ENCODE results near the gene STK24. TPM values are rescaled to one million over a fixed set of nuclear protein-coding genes. Genes with fewer than 3 reads are reported as not detected.

The STK24 gene
- total and polyA plus RNA-seq, 2 of the 4 experiments (the other 2 are of a cell fraction) = 29.2 to 43.4 TPM

DNA sequence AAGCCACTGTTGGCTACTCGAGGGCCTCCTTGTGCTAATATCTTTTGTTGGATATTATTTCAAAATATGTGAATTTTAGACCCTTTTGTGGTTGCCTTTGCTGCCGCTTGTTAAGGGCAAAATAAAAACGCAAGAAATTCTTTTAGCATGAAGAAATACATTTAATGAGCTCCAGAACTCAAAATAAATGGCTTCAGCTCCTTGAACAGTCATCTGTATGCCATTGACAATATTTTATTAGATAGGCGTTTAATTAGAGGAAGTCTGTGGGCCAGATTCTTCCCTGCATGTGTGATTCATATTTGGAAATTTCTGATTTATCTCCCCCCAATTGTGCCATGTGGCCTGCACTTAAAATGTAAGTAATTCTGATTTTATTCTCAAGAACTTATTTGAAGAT is 177.2 kb downstream of the STK24 start:
- Histone ChIP-seq H3K79me1 (ENCODE audit: low read depth in 1 of 2, low read length in 2 of 2) (peaks cover 8 to 57% of the 10 kb centered on the region in 2 experiments; a peak in 3 of 4 replicates), H4K5ac (ENCODE audit: low read depth, low read length) (no peak overlapping the region), H2AK9ac (replicated peaks; ENCODE audit: low read depth, low read length, poor library complexity) (no peak overlapping the region), H2AFZ (replicated peaks; ENCODE audit: low read length, poor library complexity) (no peak overlapping the region), H4K8ac (ENCODE audit: low read depth in 2 of 2, low read length in 2 of 2) (no peak overlapping the region), H3K4me2 (ENCODE audit: low read depth, low read length) (no peak overlapping the region), H2BK120ac (ENCODE audit: low read depth, low read length) (no peak overlapping the region), H2BK15ac (ENCODE audit: low read depth, low read length) (no peak overlapping the region), H3K56ac (ENCODE audit: extremely low read depth, insufficient read depth, low read length) (no peak overlapping the region), H4K20me1 (ENCODE audit: insufficient read depth, low read length) (no peaks in the 10 kb centered on the region), H3K9ac (ENCODE audit: low read depth, low read length) (no peak overlapping the region), H3K27ac (ENCODE audit: insufficient read depth, low read length) (no peak overlapping the region), H2BK20ac (ENCODE audit: low read depth, low read length) (no peak overlapping the region), H3K27me3 (ENCODE audit: control insufficient read depth, insufficient read depth, low read length) (no peaks in the 10 kb centered on the region), H2BK5ac (ENCODE audit: low read depth, low read length, poor library complexity, severe bottlenecking) (no peak overlapping the region), H3K9me3 (ENCODE audit: control insufficient read depth, insufficient read depth, low read length) (no peaks in the 10 kb centered on the region), H3K4ac (ENCODE audit: low read depth, low read length) (no peak overlapping the region), H4K91ac (ENCODE audit: insufficient read depth, low read depth, low read length) (no peak overlapping the region), H3K23ac (ENCODE audit: low read depth, low read length) (no peak overlapping the region), H3K4me3 (ENCODE audit: insufficient read depth, low read depth, low read length) (no peak overlapping the region), H3K4me1 (ENCODE audit: control insufficient read depth, insufficient read depth, low read length) (peaks cover 6% of the 10 kb centered on the region), H3K14ac (replicated peaks; ENCODE audit: low read depth, low read length) (no peak overlapping the region), H3K18ac (ENCODE audit: low read depth, low read length) (no peak overlapping the region), H3K36me3 (ENCODE audit: control insufficient read depth, insufficient read depth, low read length) (peaks cover 46% of the 10 kb centered on the region), H3K9me1 (ENCODE audit: insufficient read depth, low read length) (peaks cover 14% of the 10 kb centered on the region), H2AK5ac (ENCODE audit: low read depth, low read length) (no peak overlapping the region)
- in situ Hi-C loops (cut with MboI; ENCODE audit: low sequenced_read_pairs) (loop anchor here (10.0 kb wide), 2 partner anchors 255 to 395 kb away; partner anchors contain the start of gene FARP1), intact Hi-C loops (cut with micrococcal nuclease) (loop anchor here (5.0 to 10.0 kb wide), 3 partner anchors 257 to 545 kb away; partner anchors contain the start of gene FARP1), dilution Hi-C loops (cut with HindIII; ENCODE audit: low sequenced_read_pairs, unreplicated experiment) (no loop called here)
- WGBS, 2 experiments (ENCODE audit: extremely low coverage in 2 of 2, insufficient read length in 1 of 2) = no CpG with 5 or more reads among the region's 4 CpGs
- no peak for DNase-seq
- no peak for TF ChIP-seq CEBPB (IDR thresholded peaks at IDR 0.05; ENCODE audit: low read depth, low read length)
- TF ChIP-seq SMC3 (IDR thresholded peaks at IDR 0.05; ENCODE audit: low read depth, low read length) = no peak
- no peak for TF ChIP-seq RFX5 (IDR thresholded peaks at IDR 0.05; ENCODE audit: low read depth, low read length)
- no peak for TF ChIP-seq NFE2L2 (IDR thresholded peaks at IDR 0.05; ENCODE audit: low read depth, low read length)
- TF ChIP-seq BHLHE40 (IDR thresholded peaks at IDR 0.05; ENCODE audit: low read depth, low read length) = no peak
- TF ChIP-seq, protein P1, sequence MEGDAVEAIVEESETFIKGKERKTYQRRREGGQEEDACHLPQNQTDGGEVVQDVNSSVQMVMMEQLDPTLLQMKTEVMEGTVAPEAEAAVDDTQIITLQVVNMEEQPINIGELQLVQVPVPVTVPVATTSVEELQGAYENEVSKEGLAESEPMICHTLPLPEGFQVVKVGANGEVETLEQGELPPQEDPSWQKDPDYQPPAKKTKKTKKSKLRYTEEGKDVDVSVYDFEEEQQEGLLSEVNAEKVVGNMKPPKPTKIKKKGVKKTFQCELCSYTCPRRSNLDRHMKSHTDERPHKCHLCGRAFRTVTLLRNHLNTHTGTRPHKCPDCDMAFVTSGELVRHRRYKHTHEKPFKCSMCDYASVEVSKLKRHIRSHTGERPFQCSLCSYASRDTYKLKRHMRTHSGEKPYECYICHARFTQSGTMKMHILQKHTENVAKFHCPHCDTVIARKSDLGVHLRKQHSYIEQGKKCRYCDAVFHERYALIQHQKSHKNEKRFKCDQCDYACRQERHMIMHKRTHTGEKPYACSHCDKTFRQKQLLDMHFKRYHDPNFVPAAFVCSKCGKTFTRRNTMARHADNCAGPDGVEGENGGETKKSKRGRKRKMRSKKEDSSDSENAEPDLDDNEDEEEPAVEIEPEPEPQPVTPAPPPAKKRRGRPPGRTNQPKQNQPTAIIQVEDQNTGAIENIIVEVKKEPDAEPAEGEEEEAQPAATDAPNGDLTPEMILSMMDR (conservative IDR thresholded peaks at IDR 0.05; ENCODE audit: low read depth, low read length) = no peak
- TF ChIP-seq MXI1 (IDR thresholded peaks at IDR 0.05; ENCODE audit: borderline replicate concordance, low read depth, low read length) = no peak
- TF ChIP-seq, protein P2, sequence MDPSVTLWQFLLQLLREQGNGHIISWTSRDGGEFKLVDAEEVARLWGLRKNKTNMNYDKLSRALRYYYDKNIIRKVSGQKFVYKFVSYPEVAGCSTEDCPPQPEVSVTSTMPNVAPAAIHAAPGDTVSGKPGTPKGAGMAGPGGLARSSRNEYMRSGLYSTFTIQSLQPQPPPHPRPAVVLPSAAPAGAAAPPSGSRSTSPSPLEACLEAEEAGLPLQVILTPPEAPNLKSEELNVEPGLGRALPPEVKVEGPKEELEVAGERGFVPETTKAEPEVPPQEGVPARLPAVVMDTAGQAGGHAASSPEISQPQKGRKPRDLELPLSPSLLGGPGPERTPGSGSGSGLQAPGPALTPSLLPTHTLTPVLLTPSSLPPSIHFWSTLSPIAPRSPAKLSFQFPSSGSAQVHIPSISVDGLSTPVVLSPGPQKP (IDR thresholded peaks at IDR 0.05; ENCODE audit: borderline replicate concordance, low read depth, low read length) = no peak
- no peak for TF ChIP-seq MAZ (IDR thresholded peaks at IDR 0.05; ENCODE audit: borderline replicate concordance, low read depth, low read length)
- TF ChIP-seq, protein P3, sequence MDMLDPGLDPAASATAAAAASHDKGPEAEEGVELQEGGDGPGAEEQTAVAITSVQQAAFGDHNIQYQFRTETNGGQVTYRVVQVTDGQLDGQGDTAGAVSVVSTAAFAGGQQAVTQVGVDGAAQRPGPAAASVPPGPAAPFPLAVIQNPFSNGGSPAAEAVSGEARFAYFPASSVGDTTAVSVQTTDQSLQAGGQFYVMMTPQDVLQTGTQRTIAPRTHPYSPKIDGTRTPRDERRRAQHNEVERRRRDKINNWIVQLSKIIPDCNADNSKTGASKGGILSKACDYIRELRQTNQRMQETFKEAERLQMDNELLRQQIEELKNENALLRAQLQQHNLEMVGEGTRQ (IDR thresholded peaks at IDR 0.05; ENCODE audit: low read depth, low read length) = no peak
- no peak for TF ChIP-seq RCOR1 (IDR thresholded peaks at IDR 0.05; ENCODE audit: insufficient replicate concordance, low read length)
- no peak for TF ChIP-seq POLR2A (IDR thresholded peaks at IDR 0.05; ENCODE audit: low read depth, low read length)
- no peak for TF ChIP-seq FOS (IDR thresholded peaks at IDR 0.05; ENCODE audit: low read depth, low read length)
- no peak for TF ChIP-seq RAD21 (IDR thresholded peaks at IDR 0.05; ENCODE audit: low read length)
- TF ChIP-seq CHD1 (IDR thresholded peaks at IDR 0.05; ENCODE audit: low read depth, low read length) = no peak
- TF ChIP-seq MAFK (IDR thresholded peaks at IDR 0.05; ENCODE audit: low read depth, low read length) = no peak
- ATAC-seq (ENCODE audit: low read depth) = no peak
- no TSS peak for BruUV-seq (replicated peaks)
- POLR2A ChIA-PET (ENCODE audit: unreplicated experiment) = no interaction called here
- CTCF ChIA-PET = interaction anchor here (1.6 kb wide), 1 partner anchor 14 kb away, joined by 4 read pairs; no protein-coding TSS in a partner anchor
